ENCODE results near the gene KRT85.
"Not testable (repeated sequence)": the region's sequence is repeated elsewhere in the genome, so short reads cannot be mapped to it uniquely, and the experiment has no call there.

The KRT85 gene

GRCh38 chr12:52366738-52367485 is at the start of gene KRT85:
Gene KRT85, minus strand, starts transcription at chr12:52367481. Its CDS starts 76 bp downstream, at chr12:52367405.
- DNase-seq (ENCODE audit: low read depth), result no peak

GRCh38 chr12:52416795-52417194 is 49.5 kb upstream of the KRT85 start:
- no peak for DNase-seq (ENCODE audit: low read depth)

- DNase-seq (ENCODE audit: low read depth), result no peak
These were observed 48.8 kb upstream of the KRT85 start for GRCh38 chr12:52415870-52416750.

GRCh38 chr12:52414936-52415335 is 47.7 kb upstream of the KRT85 start:
- DNase-seq (ENCODE audit: low read depth), result no peak

DNA sequence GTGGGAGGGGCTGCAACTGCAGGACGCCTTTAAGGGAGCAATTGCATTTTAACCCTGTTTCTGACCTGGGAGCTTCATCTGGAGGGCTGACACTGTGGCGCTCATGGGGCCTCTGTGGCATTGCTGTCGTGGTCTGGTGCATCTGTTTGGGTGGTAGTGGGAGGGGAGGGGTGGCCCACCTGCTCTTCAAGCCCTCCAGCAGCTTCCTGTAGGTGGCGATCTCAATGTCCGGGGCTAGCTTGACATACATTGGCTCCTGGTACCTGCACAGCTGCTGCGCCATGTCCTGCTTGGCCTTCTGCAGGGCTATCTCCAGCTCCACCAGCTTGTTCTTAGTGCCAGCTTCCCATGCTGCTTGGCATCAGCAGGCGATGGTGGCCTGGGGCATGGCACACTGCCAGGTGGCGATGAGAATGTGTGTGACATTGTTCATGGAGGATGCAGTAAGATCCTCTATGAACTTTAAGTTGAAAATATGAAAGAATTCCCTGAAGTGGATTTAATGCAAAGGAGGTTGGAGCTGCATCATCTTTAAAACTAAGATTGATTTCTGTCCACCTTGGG is 46.6 kb upstream of the KRT85 start:
- DNase-seq (ENCODE audit: low read depth), result no peak

DNA sequence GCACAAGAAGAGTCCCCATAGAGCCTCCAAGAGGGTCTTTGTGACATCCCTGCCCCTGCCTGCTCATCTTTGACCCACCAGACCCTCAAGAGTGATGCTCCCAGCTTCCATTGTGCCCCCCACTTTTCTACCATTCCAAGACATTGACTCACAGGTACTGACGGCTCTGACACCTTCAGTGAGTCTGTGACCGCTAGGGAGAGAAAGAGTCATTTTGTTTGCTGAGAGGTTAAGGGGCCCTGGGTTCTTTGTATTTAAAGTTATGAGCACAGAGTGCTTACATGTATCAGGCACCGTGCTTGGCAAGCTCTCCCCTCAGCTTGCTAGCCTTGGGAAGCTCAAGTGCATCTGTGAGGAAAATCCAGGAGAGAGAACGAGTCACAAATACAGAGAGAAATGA is 45.9 kb upstream of the KRT85 start:
- no peak for DNase-seq (ENCODE audit: low read depth)

GRCh38 chr12:52411815-52412214 is 44.5 kb upstream of the KRT85 start:
- DNase-seq (ENCODE audit: low read depth), result no peak

- not testable (repeated sequence) for DNase-seq (ENCODE audit: low read depth)
These were observed 43.4 kb upstream of the KRT85 start for GRCh38 chr12:52410589-52411248.

DNA sequence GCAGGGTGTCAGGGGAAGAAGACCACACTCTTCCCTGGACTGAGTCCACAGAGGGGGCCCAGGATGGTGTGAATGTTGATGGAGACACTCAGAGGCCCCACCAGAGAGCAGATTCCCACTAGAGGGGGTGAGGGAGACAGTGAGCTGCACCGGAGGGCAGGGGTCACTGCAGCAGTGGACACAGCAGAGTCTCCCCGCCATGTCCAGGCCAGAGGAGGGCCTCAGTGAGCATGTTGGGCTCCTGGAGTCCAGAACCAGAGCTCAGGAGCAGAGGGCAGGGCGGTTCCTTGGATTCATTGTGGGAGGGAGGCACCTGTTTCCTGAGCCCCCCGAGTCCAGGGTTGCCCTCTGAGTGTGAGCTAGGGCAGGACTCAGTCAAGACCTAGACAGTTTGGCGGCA is 40.6 kb upstream of the KRT85 start:
- no peak for DNase-seq (ENCODE audit: low read depth)

GRCh38 chr12:52405922-52406385 is 38.7 kb upstream of the KRT85 start, which contains the start of gene KRT82:
Gene KRT82, minus strand, starts transcription at chr12:52406335. Its CDS starts 58 bp downstream, at chr12:52406277.
- DNase-seq (ENCODE audit: low read depth), result no peak

DNA sequence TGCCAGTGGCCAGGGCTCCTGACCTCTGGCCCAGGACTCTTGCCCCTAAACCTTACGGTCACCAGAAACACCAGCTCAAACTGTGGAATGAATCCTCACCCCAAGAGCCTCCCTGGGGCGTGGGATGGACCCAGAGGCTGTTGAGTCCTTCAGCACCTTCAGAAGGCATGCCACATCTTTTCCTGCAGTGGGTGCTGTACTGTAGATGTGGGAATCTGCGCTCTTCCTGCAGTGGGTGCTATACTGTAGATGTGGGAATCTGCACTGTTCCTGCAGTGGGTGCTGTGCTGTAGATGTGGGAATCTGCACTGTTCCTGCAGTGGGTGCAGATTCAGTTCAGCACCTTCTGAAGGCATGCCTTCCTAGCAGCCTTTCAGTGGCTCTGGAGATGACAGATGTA is 37.7 kb upstream of the KRT85 start:
- DNase-seq (ENCODE audit: low read depth), result no peak

DNA sequence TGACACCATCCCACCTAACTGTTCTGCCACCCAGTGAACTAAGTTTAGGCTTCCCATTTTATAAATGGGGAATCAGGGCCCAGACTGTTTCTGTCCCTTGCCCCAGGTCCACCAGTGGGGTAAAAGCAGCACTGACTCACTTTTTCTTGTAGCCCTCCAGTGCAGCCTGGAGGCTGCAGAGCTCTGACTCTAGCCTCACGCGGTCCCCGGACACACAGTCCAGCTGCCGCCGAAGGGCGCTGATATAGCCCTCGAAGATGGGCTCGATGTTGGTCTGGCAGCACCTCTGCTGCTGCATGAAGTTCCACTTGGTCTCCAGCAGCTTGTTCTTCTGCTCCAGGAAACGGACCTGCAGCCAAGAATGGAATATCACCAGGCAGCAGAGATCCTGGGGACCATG is 36.3 kb upstream of the KRT85 start:
- DNase-seq (ENCODE audit: low read depth), result no peak

DNA sequence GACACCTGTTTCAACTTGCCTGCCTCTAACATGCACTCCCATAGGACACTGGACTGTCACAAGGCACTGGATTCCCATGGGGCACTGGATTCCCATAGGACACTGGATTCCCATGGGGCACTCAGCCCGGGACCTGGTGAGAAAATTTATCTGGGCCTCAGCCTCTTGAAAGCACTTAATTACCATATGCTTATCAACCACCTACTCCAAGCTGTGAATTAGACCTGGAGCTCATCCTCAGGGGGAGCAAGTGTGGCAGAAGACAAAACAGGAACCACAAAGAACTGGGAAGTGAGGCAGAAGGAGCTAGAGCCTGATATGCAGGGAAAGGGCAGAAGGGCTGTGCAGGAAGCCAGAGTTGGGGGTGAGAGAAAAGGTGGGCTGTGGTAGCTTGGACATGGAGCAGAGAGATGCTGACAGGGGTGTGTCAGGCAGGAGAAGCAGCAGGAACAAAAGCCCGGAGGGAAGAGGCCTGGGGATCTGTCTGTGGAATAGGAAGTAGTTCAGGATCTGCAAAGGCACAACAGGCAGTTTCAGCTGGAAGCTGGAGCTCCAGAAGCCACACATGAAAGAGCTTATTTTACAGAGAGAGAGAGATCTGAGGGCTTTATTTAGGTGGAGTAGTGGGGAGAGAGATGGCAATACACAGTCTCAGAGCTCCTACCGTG is 35.7 kb upstream of the KRT85 start:
- no peak for DNase-seq (ENCODE audit: low read depth)

DNA sequence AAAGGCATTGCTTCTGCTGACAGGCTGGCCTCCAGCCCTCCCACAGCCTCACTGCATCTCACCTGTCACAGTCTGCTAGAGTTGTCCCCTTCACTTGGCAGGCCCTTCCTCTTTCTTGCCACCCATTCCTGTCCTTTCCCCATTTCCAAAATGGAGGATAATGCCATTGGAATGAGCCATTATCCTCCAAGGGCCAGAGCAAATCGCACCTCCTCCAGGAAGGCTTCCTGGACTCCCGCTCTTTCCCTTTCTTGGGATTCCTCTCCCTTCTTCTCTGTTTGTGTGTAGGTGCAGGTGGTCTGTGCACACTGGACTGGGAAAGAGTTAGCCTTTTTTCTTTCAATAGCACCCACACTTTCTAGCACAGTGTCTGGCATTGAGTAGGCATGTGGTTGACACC is 35.1 kb upstream of the KRT85 start:
- no peak for DNase-seq (ENCODE audit: low read depth)

- DNase-seq (ENCODE audit: low read depth), result no peak
These were observed 34.6 kb upstream of the KRT85 start for GRCh38 chr12:52401926-52402325.

DNA sequence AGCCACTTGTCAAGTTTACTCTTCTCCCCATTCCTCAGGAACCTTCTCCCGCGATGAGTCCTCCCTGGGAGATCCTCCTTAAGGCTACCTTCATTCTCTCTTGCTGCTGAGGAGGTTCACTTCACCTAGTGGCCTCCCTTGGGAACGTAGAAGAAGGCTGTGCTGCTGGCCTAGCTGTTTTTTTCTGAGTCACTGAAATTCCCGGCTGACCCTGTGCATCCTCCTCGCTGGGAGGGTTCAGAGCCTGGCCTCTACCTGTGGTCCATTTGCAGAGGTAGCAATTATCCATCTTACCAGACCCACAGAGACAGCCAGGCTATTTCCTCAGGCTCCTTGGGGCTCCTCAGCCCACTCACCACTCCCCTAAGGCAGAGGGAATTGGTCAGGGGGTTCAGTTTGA is 34.2 kb upstream of the KRT85 start:
- no peak for DNase-seq (ENCODE audit: low read depth)

DNA sequence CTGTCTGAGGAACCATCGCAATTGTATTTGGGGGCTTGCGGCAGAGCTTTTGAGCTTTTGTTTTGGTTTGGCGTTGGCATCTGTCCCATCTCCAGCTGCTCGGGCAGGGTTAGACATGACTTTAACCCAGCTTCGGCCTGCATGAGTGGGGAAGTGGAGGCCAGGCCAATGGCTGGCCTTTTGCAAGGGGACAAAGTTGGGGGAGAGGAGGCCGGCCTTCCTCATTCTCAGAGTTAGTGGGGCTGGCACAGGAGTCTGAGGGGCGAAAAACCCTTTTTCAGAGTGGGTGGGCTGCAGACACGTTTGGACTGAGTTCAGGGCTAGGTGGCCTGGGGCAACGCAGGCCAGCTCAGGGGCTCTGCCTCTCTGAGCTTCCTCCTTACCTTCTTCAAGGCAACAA is 33.6 kb upstream of the KRT85 start:
- no peak for DNase-seq (ENCODE audit: low read depth)

DNA sequence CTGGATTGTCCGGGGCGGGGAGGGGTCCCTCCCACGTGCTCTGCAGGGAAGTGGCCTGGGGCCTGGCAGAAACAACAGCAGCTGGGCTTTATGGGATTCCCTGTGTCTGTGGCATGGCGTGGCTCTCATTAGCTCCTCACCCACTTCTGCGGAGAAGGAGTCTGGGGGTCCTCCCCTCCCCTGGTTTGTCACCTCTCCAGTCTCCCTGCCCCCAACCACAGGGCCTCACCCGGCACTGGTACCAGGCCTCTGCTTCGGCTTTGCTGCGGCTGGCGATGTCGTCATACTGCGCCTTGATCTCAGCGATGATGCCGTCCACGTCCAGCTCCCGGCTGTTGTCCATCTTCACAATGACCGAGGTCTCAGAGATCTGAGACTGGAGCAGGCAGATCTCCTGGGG is 32.5 kb upstream of the KRT85 start:
- DNase-seq (ENCODE audit: low read depth), result no peak

- DNase-seq (ENCODE audit: low read depth), result no peak
These were observed 30.9 kb upstream of the KRT85 start for GRCh38 chr12:52398176-52398575.

DNA sequence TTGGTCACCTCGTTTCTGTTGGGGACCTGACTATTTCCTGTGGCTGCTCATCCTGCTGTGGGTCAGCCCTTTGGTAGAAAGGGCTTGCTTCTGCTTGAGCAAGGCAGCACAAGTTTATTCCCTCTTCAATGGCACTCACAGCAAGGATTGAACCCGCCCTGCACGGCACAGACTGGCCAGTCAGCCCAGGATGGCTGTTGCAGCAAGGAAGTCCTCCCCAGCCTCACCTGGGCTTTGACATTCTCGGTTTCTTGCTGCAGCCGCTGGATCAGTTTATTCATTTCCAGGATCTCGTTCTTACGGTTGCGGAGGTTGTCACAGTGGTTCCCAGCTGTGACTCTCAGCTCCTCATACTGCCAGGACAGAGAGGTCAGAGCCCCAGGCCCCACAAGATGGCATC is 29.4 kb upstream of the KRT85 start:
- no peak for DNase-seq (ENCODE audit: low read depth)

DNA sequence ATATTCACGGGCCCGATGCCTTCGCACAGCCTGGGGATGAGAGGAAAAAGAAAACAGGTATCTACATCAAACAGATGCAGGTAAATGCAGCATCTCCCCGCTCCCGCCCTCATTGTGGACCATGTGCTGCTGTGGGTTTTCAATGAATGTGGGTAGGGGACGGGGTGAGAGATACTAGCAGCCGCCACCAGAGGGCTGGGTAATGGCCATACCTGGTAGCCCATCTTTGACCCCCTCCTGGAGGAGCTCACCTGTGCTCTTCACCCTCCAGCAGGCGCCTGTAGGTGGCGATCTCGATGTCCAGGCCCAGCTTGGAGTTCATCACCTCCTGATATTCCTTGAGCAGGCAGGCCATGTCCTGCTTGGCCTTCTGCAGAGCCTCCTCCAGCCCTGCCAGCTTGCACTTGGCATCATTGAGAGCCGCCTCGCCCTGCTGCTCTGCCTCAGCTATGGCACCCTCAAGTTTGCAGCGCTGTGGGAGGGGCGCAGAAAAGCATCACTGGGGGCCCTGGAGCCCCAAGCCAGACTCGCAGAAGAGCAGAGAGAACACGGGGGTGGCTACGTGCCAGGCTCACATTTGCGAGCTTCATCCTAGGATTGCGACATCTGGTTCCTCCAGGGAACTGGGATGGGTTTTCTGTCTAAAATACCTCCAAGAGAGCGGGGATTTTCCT is 28.6 kb upstream of the KRT85 start:
- DNase-seq (ENCODE audit: low read depth), result no peak
